NCI-H82 treated with DMSO at 0.1 percent for 48 hours (cell line): ENCODE data around the gene KCNQ5.
A peak's percentile ranks its signal among the peaks of the same experiment; 100 is the strongest.

Experiments
- DNase-seq: peaks from one replicate; lab custom pipeline; 2025; ENCODE audit not compliant: unreplicated experiment; lab: John Stamatoyannopoulos, UW

KCNQ5 gene

GRCh38 chr6:73088138-73088813, 466.4 kb downstream of the KCNQ5 start:
- no peak for DNase-seq

- DNase-seq, result no peak
Observed at GRCh38 chr6:73104921-73105320, 483.1 kb downstream of the KCNQ5 start.

- no peak for DNase-seq
Observed at GRCh38 chr6:73107016-73107415, 485.2 kb downstream of the KCNQ5 start.

- DNase-seq, result no peak
Observed at GRCh38 chr6:73108949-73109348, 487.1 kb downstream of the KCNQ5 start.

- DNase-seq, result no peak
Observed at GRCh38 chr6:73109659-73110058, 487.8 kb downstream of the KCNQ5 start.

GRCh38 chr6:73116330-73116729, 494.5 kb downstream of the KCNQ5 start:
- DNase-seq, result no peak

- no peak for DNase-seq
Observed at GRCh38 chr6:73121421-73121993, 499.6 kb downstream of the KCNQ5 start.

GRCh38 chr6:73123632-73124329, 501.9 kb downstream of the KCNQ5 start:
- DNase-seq, result peak; percentile 24

GRCh38 chr6:73129653-73130443, 508.0 kb downstream of the KCNQ5 start:
- no peak for DNase-seq

- no peak for DNase-seq
Observed at GRCh38 chr6:73131706-73132105, 509.8 kb downstream of the KCNQ5 start.

- DNase-seq, result no peak
Observed at GRCh38 chr6:73134588-73134987, 512.7 kb downstream of the KCNQ5 start.

GRCh38 chr6:73139681-73140383, 518.0 kb downstream of the KCNQ5 start:
- no peak for DNase-seq

GRCh38 chr6:73143551-73143950, 521.7 kb downstream of the KCNQ5 start:
- DNase-seq, result no peak

- no peak for DNase-seq
Observed at GRCh38 chr6:73144516-73144915, 522.7 kb downstream of the KCNQ5 start.

- no peak for DNase-seq
Observed at GRCh38 chr6:73145690-73146089, 523.8 kb downstream of the KCNQ5 start.

GRCh38 chr6:73151732-73152131, 529.9 kb downstream of the KCNQ5 start:
- DNase-seq, result no peak

GRCh38 chr6:73152556-73152955, 530.7 kb downstream of the KCNQ5 start:
- no peak for DNase-seq

GRCh38 chr6:73152966-73153757, 531.3 kb downstream of the KCNQ5 start:
- no peak for DNase-seq

- DNase-seq, result no peak
Observed at GRCh38 chr6:73156793-73157767, 535.2 kb downstream of the KCNQ5 start.
